ENCODE measurements around the gene NHLRC4. TPM values are rescaled to one million over a fixed set of nuclear protein-coding genes. Genes with fewer than 3 reads are reported as not detected.

Gene NHLRC4
- total and polyA plus RNA-seq, 9 of the 15 experiments (the other 6 are each of a cell fraction or from before 2014, with no cell fraction given) = 0.24 to 3.7 (median 1.3) TPM; not detected in 2

DNA sequence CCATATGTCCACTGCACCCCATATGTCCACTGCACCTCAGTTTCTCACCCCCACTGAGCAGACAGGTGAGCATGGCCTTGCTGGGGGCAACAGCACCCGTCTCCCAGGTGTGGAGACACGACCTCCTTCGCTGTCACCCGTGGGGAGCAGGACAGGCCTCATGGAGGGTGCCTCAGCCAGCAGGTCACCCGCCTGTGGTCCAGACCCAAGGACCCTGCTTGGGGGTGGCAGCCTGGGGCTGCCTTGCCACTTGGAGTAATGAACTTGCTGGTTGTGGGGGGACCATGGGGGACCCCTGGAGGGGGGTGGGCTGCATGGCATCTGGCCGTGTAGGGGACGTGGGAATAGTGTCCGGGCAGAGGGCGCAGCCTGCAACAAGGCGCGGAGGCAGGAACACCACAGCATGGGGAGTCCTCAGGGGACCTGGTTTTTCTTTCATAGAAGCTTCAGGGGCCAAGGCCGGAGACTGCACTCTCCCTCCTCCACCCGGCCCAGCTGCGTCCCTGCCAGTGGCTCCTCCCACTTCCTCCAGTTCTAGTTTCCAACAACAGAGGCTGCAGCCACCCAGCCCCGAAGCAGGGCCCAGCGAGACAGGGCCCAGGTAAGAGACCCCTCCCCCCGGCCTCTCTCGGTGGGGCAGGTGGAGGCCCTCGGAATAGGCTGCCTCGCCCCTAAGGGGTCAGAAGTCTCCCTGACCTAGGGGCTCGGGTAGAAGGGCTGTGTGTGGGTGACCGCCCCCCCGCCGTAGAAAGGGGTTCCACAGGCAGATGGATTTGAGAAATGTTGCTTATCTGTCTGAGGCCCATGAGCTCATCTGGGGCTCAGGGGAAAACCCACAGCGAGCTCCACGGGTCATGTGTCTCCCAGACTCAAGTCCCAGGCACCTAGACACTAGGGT, at the start of gene NHLRC4 (continued):
- no peak for TF ChIP-seq CHD7 (IDR thresholded peaks at IDR 0.05; ENCODE audit: low read depth, low read length)
- TF ChIP-seq ZNF696 (CRISPR knock-in tag; conservative IDR thresholded peaks at IDR 0.05) = no peak
- no peak for TF ChIP-seq SIN3A (IDR thresholded peaks at IDR 0.05; ENCODE audit: borderline replicate concordance in 2 of 2, control insufficient read depth in 1 of 2, low read depth in 2 of 2, low read length in 2 of 2)
- no peak for TF ChIP-seq GTF2F1 (IDR thresholded peaks at IDR 0.05; ENCODE audit: low read depth, low read length)
- peak; percentile 39 for TF ChIP-seq PRDM10 (IDR thresholded peaks at IDR 0.05; ENCODE audit: partially characterized antibody)
- TF ChIP-seq MYC (IDR thresholded peaks at IDR 0.05; ENCODE audit: low read depth, low read length) = peak; percentile 47; the same call in 1 of the 2 replicates
- TF ChIP-seq MYC (CRISPR knock-in tag; IDR thresholded peaks at IDR 0.05; ENCODE audit: borderline replicate concordance, low read depth) = no peak
- 0 out of 2 replicates have a peak, but pooled peaks have one; percentile 10 for TF ChIP-seq ZNF764 (CRISPR knock-in tag; IDR thresholded peaks at IDR 0.05; ENCODE audit: low read depth)
- TF ChIP-seq HNRNPLL (IDR thresholded peaks at IDR 0.05; ENCODE audit: low read depth, low read length, poor library complexity, severe bottlenecking) = no peak
- no peak for TF ChIP-seq ZKSCAN8 (CRISPR knock-in tag; IDR thresholded peaks at IDR 0.05)
